H1 (cell line): ENCODE data around the gene NDUFB3. TPM values are rescaled to one million over a fixed set of nuclear protein-coding genes. Genes with fewer than 3 reads are reported as not detected.

Source experiments
- CBX5 ChIP-seq: fragments of 300-800, 300-1000 bp; sonication (generic); IDR thresholded peaks from 2 replicates; pipeline ENCODE4 v1.7.1; 2016; ENCODE audit warnings: antibody characterized with exemption, low read length, low read depth
- CTCF ChIP-seq, 3 experiments: IDR thresholded peaks; 1 replicate in 2 of 3; 2 replicates in 1 of 3; pipeline versions ENCODE4 v1.5.1 to v1.6.1; 2011; ENCODE audit warnings: low read length in 3 of 3, mild to moderate bottlenecking in 3 of 3, inconsistent platforms in 2 of 3, low read depth in 1 of 3, moderate library complexity in 1 of 3; ENCODE audit not compliant: insufficient read depth in 1 of 3; ENCODE audit errors: control extremely low read depth in 1 of 3
- SAP30 ChIP-seq: fragments of 300-600 bp; sonication (generic); IDR thresholded peaks from 2 replicates; pipeline ENCODE4 v1.7.1; 2012; ENCODE audit warnings: low read length, moderate library complexity, mild to moderate bottlenecking, inconsistent platforms; ENCODE audit not compliant: insufficient read depth, insufficient replicate concordance
- SIRT6 ChIP-seq: IDR thresholded peaks from one replicate; pipeline ENCODE4 v1.7.1; 2012; ENCODE audit warnings: low read length, inconsistent platforms
- polyA plus RNA-seq, 7 experiments: library from polyadenylated mRNA; depleted of rRNA in 3 of 7; stranded (reverse) in 5 of 7; unstranded in 2 of 7; fragments of >200 nt in 5 of 7; fragments of 200-250 nt in 2 of 7; gene quantifications; 1 replicate in 5 of 7; 2 replicates in 1 of 7; 4 replicates in 1 of 7; pipeline versions ENCODE4 v1.2.1 to v1.2.3, GENCODE V29; 2011 to 2013; ENCODE audit warnings: missing spikeins in 2 of 7, mixed read lengths in 2 of 7
- total RNA-seq: library from RNA; stranded (reverse); fragmentation: NEBNext Ultra II Directional; extraction: Animal tissue kit (Norgen Biotek cat#: 25700); gene quantifications from 2 replicates; pipeline ENCODE4 v1.2.1, GENCODE V29; 2021
- TF ChIP-seq, protein P1 (sequence below): fragments of 300-600 bp; sonication (generic); IDR thresholded peaks from 2 replicates; pipeline ENCODE4 v1.7.1; 2012; ENCODE audit warnings: low read length, moderate library complexity, mild to moderate bottlenecking, inconsistent platforms; ENCODE audit not compliant: insufficient replicate concordance
- TF ChIP-seq, protein P2 (sequence below): IDR thresholded peaks from 2 replicates; pipeline ENCODE4 v1.6.1; 2011; ENCODE audit warnings: low read depth, mild to moderate bottlenecking, low read length; ENCODE audit not compliant: insufficient read depth

The NDUFB3 gene
- total and polyA plus RNA-seq, 2 of the 8 experiments (the other 6 are each of a cell fraction or from before 2014, with no cell fraction given) = 38.2 to 55.3 TPM

DNA sequence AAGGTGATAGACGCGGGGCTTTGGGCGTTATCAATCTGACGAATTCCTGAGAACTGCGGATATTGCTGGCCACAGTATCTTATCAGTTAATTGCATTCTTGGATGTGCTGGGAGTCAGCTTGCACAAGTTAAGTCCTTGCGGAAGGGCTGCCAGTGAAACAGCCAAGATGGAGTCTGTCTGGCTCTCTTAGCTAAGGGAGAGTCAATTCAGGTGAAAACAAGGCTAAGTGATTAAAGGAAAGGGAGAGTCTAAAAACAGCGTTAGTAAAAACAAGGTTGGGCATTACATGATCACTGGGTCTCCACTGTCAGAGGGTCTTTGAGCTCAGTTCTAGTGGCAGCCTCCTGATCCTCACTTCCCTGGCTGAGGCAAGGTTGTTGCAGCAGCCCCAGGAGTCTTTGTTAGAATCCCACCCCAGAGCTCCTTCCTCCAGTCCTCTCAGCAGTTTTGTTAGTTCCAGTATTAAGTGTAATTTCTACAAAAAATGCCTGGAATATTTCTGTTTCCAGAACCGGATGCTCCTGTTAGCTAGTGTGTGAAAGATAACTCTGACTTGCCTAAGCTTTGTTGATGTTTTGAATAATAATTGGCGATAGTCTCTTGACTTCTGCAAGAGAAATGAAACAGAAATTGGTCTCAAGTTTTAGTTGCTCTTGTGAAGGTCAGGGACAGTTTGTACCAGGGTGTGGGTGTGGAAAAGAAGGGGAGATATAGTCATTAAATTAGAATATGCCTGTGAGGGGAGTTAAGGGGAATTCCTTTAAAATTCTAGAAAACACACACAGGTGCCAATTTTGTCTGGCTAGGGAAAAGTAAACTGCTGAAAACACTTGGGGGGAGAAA, 54.7 kb downstream of the NDUFB3 start (continued):
- TF ChIP-seq, protein P1, sequence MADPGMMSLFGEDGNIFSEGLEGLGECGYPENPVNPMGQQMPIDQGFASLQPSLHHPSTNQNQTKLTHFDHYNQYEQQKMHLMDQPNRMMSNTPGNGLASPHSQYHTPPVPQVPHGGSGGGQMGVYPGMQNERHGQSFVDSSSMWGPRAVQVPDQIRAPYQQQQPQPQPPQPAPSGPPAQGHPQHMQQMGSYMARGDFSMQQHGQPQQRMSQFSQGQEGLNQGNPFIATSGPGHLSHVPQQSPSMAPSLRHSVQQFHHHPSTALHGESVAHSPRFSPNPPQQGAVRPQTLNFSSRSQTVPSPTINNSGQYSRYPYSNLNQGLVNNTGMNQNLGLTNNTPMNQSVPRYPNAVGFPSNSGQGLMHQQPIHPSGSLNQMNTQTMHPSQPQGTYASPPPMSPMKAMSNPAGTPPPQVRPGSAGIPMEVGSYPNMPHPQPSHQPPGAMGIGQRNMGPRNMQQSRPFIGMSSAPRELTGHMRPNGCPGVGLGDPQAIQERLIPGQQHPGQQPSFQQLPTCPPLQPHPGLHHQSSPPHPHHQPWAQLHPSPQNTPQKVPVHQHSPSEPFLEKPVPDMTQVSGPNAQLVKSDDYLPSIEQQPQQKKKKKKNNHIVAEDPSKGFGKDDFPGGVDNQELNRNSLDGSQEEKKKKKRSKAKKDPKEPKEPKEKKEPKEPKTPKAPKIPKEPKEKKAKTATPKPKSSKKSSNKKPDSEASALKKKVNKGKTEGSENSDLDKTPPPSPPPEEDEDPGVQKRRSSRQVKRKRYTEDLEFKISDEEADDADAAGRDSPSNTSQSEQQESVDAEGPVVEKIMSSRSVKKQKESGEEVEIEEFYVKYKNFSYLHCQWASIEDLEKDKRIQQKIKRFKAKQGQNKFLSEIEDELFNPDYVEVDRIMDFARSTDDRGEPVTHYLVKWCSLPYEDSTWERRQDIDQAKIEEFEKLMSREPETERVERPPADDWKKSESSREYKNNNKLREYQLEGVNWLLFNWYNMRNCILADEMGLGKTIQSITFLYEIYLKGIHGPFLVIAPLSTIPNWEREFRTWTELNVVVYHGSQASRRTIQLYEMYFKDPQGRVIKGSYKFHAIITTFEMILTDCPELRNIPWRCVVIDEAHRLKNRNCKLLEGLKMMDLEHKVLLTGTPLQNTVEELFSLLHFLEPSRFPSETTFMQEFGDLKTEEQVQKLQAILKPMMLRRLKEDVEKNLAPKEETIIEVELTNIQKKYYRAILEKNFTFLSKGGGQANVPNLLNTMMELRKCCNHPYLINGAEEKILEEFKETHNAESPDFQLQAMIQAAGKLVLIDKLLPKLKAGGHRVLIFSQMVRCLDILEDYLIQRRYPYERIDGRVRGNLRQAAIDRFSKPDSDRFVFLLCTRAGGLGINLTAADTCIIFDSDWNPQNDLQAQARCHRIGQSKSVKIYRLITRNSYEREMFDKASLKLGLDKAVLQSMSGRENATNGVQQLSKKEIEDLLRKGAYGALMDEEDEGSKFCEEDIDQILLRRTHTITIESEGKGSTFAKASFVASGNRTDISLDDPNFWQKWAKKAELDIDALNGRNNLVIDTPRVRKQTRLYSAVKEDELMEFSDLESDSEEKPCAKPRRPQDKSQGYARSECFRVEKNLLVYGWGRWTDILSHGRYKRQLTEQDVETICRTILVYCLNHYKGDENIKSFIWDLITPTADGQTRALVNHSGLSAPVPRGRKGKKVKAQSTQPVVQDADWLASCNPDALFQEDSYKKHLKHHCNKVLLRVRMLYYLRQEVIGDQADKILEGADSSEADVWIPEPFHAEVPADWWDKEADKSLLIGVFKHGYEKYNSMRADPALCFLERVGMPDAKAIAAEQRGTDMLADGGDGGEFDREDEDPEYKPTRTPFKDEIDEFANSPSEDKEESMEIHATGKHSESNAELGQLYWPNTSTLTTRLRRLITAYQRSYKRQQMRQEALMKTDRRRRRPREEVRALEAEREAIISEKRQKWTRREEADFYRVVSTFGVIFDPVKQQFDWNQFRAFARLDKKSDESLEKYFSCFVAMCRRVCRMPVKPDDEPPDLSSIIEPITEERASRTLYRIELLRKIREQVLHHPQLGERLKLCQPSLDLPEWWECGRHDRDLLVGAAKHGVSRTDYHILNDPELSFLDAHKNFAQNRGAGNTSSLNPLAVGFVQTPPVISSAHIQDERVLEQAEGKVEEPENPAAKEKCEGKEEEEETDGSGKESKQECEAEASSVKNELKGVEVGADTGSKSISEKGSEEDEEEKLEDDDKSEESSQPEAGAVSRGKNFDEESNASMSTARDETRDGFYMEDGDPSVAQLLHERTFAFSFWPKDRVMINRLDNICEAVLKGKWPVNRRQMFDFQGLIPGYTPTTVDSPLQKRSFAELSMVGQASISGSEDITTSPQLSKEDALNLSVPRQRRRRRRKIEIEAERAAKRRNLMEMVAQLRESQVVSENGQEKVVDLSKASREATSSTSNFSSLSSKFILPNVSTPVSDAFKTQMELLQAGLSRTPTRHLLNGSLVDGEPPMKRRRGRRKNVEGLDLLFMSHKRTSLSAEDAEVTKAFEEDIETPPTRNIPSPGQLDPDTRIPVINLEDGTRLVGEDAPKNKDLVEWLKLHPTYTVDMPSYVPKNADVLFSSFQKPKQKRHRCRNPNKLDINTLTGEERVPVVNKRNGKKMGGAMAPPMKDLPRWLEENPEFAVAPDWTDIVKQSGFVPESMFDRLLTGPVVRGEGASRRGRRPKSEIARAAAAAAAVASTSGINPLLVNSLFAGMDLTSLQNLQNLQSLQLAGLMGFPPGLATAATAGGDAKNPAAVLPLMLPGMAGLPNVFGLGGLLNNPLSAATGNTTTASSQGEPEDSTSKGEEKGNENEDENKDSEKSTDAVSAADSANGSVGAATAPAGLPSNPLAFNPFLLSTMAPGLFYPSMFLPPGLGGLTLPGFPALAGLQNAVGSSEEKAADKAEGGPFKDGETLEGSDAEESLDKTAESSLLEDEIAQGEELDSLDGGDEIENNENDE = no peak
- TF ChIP-seq SIRT6 (no peak), CTCF (IDR thresholded peaks at IDR 0.05; ENCODE audit: control extremely low read depth in 1 of 3, insufficient read depth in 1 of 3, low read depth in 1 of 3, low read length in 3 of 3) (no peak), SAP30 (no peak), CBX5 (no peak)
- TF ChIP-seq, protein P2, sequence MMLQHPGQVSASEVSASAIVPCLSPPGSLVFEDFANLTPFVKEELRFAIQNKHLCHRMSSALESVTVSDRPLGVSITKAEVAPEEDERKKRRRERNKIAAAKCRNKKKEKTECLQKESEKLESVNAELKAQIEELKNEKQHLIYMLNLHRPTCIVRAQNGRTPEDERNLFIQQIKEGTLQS = no peak
